ENCODE data around the gene SUFU.
A peak's percentile ranks its signal among the peaks of the same experiment; 100 is the strongest.

Gene SUFU

GRCh38 chr10:102642736-102643335 is 139.1 kb downstream of the SUFU start:
- peak; percentile 57 for DNase-seq

GRCh38 chr10:102643336-102644065 is 139.7 kb downstream of the SUFU start:
- DNase-seq: peak; percentile 46

- DNase-seq: peak; percentile 36
Measured at GRCh38 chr10:102644066-102644645, 140.4 kb downstream of the SUFU start, which contains the start of gene TRIM8. TSS of gene TRIM8 (plus strand) at chr10:102644479. CDS start at chr10:102644618, 139 bp downstream.

GRCh38 chr10:102644646-102645387 is 141.0 kb downstream of the SUFU start:
- DNase-seq: peak; percentile 85

GRCh38 chr10:102645388-102645740 is 141.6 kb downstream of the SUFU start:
- peak; percentile 29 for DNase-seq

GRCh38 chr10:102645741-102646609 is 142.2 kb downstream of the SUFU start:
- no peak for DNase-seq

GRCh38 chr10:102646610-102647442 is 143.1 kb downstream of the SUFU start:
- no peak for DNase-seq

- DNase-seq: no peak
Measured at GRCh38 chr10:102647443-102648268, 143.9 kb downstream of the SUFU start.

GRCh38 chr10:102648269-102648888 is 144.6 kb downstream of the SUFU start:
- no peak for DNase-seq

GRCh38 chr10:102648889-102649796 is 145.4 kb downstream of the SUFU start:
- DNase-seq: no peak

- no peak for DNase-seq
Measured at GRCh38 chr10:102649797-102650654, 146.3 kb downstream of the SUFU start.

GRCh38 chr10:102650655-102651454 is 147.1 kb downstream of the SUFU start:
- DNase-seq: no peak

GRCh38 chr10:102651455-102652169 is 147.8 kb downstream of the SUFU start:
- DNase-seq: no peak

GRCh38 chr10:102652170-102652916 is 148.6 kb downstream of the SUFU start:
- no peak for DNase-seq

GRCh38 chr10:102653060-102653459 is 149.3 kb downstream of the SUFU start:
- no peak for DNase-seq

GRCh38 chr10:102654566-102654965 is 150.8 kb downstream of the SUFU start:
- no peak for DNase-seq

Data from NCI-H345 (cell line).